Muscle of back (tissue), 11 donors: ENCODE data around the gene ANTKMT. TPM values are rescaled to one million over a fixed set of nuclear protein-coding genes. Genes with fewer than 3 reads are reported as not detected.
"Not testable (repeated sequence)": the region's sequence is repeated elsewhere in the genome, so short reads cannot be mapped to it uniquely, and the experiment has no call there.

Source experiments
- DNase-seq, 3 donors: peaks; one replicate each; pipeline versions ENCODE4 v3.0.0 to v3.0.0-alpha.2; 2013
- polyA plus RNA-seq, 10 donors: library from polyadenylated mRNA; unstranded; fragments of 120-200 nt; gene quantifications; one replicate each; pipeline ENCODE4 v1.2.1, GENCODE V29; 2013; ENCODE audit not compliant: insufficient read length in 10 of 10

The ANTKMT gene
- polyA plus RNA-seq, 10 donors: 6.4 to 18.5 (median 12.9) TPM

GRCh38 chr16:680625-680945 lies 40.4 kb upstream of the ANTKMT start:
- DNase-seq: no peak

GRCh38 chr16:680967-681745 lies 39.8 kb upstream of the ANTKMT start:
- DNase-seq: peak in 1 of 3 donors; percentile 36

GRCh38 chr16:681746-682427 lies 39.1 kb upstream of the ANTKMT start:
- DNase-seq: no peak

GRCh38 chr16:682493-683395 lies 38.2 kb upstream of the ANTKMT start:
- DNase-seq: no peak

- no peak for DNase-seq
Measured at GRCh38 chr16:683396-684070, 37.4 kb upstream of the ANTKMT start.

GRCh38 chr16:684071-684794 lies 36.7 kb upstream of the ANTKMT start, which contains the start of gene JMJD8:
Gene JMJD8, minus strand, starts transcription at chr16:684334. Its CDS starts 15 bp downstream, at chr16:684319.
- peak; percentile 95 to 98 (median 96) for DNase-seq

GRCh38 chr16:684961-685696 lies 35.8 kb upstream of the ANTKMT start:
- no peak for DNase-seq

GRCh38 chr16:685967-686366 lies 35.0 kb upstream of the ANTKMT start:
- DNase-seq: no peak

GRCh38 chr16:686459-687260 lies 34.3 kb upstream of the ANTKMT start:
- no peak for DNase-seq

GRCh38 chr16:687499-687898 lies 33.4 kb upstream of the ANTKMT start:
- DNase-seq: no peak

GRCh38 chr16:689175-689897 lies 31.6 kb upstream of the ANTKMT start:
- DNase-seq: no peak

GRCh38 chr16:691242-691641 lies 29.7 kb upstream of the ANTKMT start:
- DNase-seq: not testable (repeated sequence)

GRCh38 chr16:692356-693108 lies 28.4 kb upstream of the ANTKMT start:
- DNase-seq: no peak

- no peak for DNase-seq
Measured at GRCh38 chr16:693364-693763, 27.6 kb upstream of the ANTKMT start.

GRCh38 chr16:693766-694165 lies 27.2 kb upstream of the ANTKMT start:
- DNase-seq: no peak

- DNase-seq: no peak
Measured at GRCh38 chr16:694187-694862, 26.6 kb upstream of the ANTKMT start.

- no peak for DNase-seq
Measured at GRCh38 chr16:694863-695354, 26.0 kb upstream of the ANTKMT start.
